ENCODE data around the gene APOL2.

DNA sequence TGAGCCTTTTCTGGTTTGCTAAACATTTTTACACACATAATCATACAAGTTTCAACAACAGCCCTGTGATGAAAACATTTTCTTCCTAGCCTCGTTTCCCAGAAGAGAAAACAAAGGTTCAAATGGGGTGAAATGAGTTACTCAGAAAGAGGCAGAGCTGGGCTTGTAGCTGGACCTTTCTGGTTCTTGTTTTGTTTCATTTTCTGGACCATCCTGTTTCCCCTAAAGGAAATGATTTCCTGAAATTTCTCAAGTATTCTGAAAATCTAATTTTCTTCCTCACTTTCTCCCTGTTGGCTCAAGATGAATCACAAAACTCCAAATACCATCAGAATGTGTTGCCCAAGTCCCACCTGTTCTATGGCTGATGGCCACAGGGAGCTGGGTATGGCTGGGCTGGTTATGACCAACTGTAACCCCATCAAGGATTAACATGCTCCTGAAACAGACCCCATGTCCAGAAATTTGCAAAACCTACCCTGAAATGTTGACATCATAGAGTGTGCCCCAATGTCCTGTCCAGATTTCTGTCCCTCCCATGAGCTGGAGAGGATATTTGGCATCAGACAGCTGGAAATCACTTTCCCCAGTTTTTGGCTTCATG lies 31.1 kb downstream of the APOL2 start:
- TF ChIP-seq, protein P1, sequence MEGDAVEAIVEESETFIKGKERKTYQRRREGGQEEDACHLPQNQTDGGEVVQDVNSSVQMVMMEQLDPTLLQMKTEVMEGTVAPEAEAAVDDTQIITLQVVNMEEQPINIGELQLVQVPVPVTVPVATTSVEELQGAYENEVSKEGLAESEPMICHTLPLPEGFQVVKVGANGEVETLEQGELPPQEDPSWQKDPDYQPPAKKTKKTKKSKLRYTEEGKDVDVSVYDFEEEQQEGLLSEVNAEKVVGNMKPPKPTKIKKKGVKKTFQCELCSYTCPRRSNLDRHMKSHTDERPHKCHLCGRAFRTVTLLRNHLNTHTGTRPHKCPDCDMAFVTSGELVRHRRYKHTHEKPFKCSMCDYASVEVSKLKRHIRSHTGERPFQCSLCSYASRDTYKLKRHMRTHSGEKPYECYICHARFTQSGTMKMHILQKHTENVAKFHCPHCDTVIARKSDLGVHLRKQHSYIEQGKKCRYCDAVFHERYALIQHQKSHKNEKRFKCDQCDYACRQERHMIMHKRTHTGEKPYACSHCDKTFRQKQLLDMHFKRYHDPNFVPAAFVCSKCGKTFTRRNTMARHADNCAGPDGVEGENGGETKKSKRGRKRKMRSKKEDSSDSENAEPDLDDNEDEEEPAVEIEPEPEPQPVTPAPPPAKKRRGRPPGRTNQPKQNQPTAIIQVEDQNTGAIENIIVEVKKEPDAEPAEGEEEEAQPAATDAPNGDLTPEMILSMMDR (IDR thresholded peaks at IDR 0.05; ENCODE audit: low read length) = no peak
- TF ChIP-seq EZH2 (IDR thresholded peaks at IDR 0.05; ENCODE audit: borderline replicate concordance, low read length) = no peak
